A549 (cell line): Measurements from ENCODE around the gene POLR2B. TPM values are rescaled to one million over a fixed set of nuclear protein-coding genes. Genes with fewer than 3 reads are reported as not detected.

Source experiments
- ATAC-seq, 2 experiments: fragments of 200-7000 bp in 1 of 2; fragments of >200 bp in 1 of 2; cut with Nextera tagmentation in 1 of 2; cut with Tn5 transposase in 1 of 2; 3 replicates each; pipeline versions ENCODE4 v1.8.0 to v1.9.1; 2018 to 2020; ENCODE audit warnings: mild to moderate bottlenecking in 1 of 2, moderate library complexity in 1 of 2
- CTCF ChIA-PET: fragments of 300-600 bp; sonication (Branson Sonifier 250); formaldehyde crosslinking; extraction: SDS; loops from one replicate; lab custom pipeline; 2021; ENCODE audit warnings: antibody characterized with exemption, inconsistent platforms; lab: Yijun Ruan, JAX
- POLR2A ChIA-PET: fragments of 350-600 bp; formaldehyde crosslinking; extraction: SDS; loops from one replicate; lab custom pipeline; 2021; ENCODE audit warnings: antibody characterized with exemption, inconsistent platforms; lab: Yijun Ruan, JAX
- DNase-seq, 2 experiments: peaks; one replicate each; pipeline versions ENCODE4 v3.0.0 to v3.0.0-alpha.2; 2011 to 2016; ENCODE audit warnings: low read depth in 1 of 2, low spot score in 1 of 2
- FAIRE-seq: peaks from 2 replicates; lab custom pipeline; 2011; peaks lifted over from hg19 to GRCh38; lab: Jason Lieb, UNC
- H3K27ac ChIP-seq, 2 experiments: fragments of >200 bp; sonication (Bioruptor Twin); formaldehyde crosslinking; 3 replicates each; pipeline ENCODE4 v1.5.1; 2016 to 2017
- H3K4me1 ChIP-seq: fragments of >200 bp; sonication (Bioruptor Twin); formaldehyde crosslinking; 3 replicates; pipeline ENCODE4 v1.6.1; 2016
- H3K4me2 ChIP-seq: fragments of >200 bp; sonication (Bioruptor Twin); formaldehyde crosslinking; 3 replicates; pipeline ENCODE4 v1.6.1; 2016
- H3K4me3 ChIP-seq: fragments of >200 bp; sonication (Bioruptor Twin); formaldehyde crosslinking; 3 replicates; pipeline ENCODE4 v1.5.1; 2016
- H3K9me3 ChIP-seq: fragments of >200 bp; sonication (Bioruptor Twin); formaldehyde crosslinking; 3 replicates; pipeline ENCODE4 v1.6.1; 2016
- CHD2 ChIP-seq: fragments of 150-350 bp; IDR thresholded peaks from 2 replicates; pipeline ENCODE4 v1.6.1; 2014; ENCODE audit warnings: low read length; ENCODE audit not compliant: partially characterized antibody
- EHMT2 ChIP-seq: fragments of 200-600 bp; sonication (generic); IDR thresholded peaks from 2 replicates; pipeline ENCODE4 v1.6.1; 2016; ENCODE audit warnings: antibody characterized with exemption, low read depth, mild to moderate bottlenecking, moderate library complexity
- EP300 ChIP-seq, 2 experiments: fragments of >200 bp; sonication (Bioruptor Twin); formaldehyde crosslinking; IDR thresholded peaks; 2 replicates in 1 of 2; 3 replicates in 1 of 2; pipeline ENCODE4 v1.6.1; 2016 to 2017
- ESRRA ChIP-seq: fragments of 150-350 bp; IDR thresholded peaks from 2 replicates; pipeline ENCODE4 v1.6.1; 2014; ENCODE audit warnings: mild to moderate bottlenecking, low read length, borderline replicate concordance
- HDAC2 ChIP-seq: fragments of 200-600 bp; sonication (generic); IDR thresholded peaks from 2 replicates; pipeline ENCODE4 v1.6.1; 2016
- JUN ChIP-seq, 2 experiments: fragments of >200 bp; sonication (Bioruptor Twin); formaldehyde crosslinking; IDR thresholded peaks; 2 replicates in 1 of 2; 3 replicates in 1 of 2; pipeline ENCODE4 v1.6.1; 2016 to 2017
- JUNB ChIP-seq: fragments of >200 bp; sonication (Bioruptor Twin); formaldehyde crosslinking; IDR thresholded peaks from 2 replicates; pipeline ENCODE4 v1.6.1; 2016
- KDM1A ChIP-seq: fragments of 200-600 bp; sonication (generic); IDR thresholded peaks from 2 replicates; pipeline ENCODE4 v1.6.1; 2016; ENCODE audit warnings: low read depth, mild to moderate bottlenecking
- NFE2L2 ChIP-seq: fragments of 150-350 bp; conservative IDR thresholded peaks from 2 replicates; pipeline ENCODE4 v1.6.1; 2014; ENCODE audit warnings: low read length
- NPAS2 ChIP-seq: fragments of 250-450 bp; sonication (Bioruptor Pico); IDR thresholded peaks from 2 replicates; pipeline ENCODE4 v1.8.0; 2022; ENCODE audit warnings: mild to moderate bottlenecking, moderate library complexity, borderline replicate concordance
- NR3C1 ChIP-seq: fragments of >200 bp; sonication (Bioruptor Twin); formaldehyde crosslinking; IDR thresholded peaks from 3 replicates; pipeline ENCODE4 v1.6.1; 2017
- PHF8 ChIP-seq: fragments of 200-600 bp; sonication (generic); IDR thresholded peaks from 2 replicates; pipeline ENCODE4 v1.6.1; 2016; ENCODE audit warnings: low read depth, mild to moderate bottlenecking, antibody characterized with exemption, moderate library complexity, borderline replicate concordance
- POLR2A ChIP-seq: IDR thresholded peaks from 2 replicates; pipeline ENCODE4 v1.6.1; 2012; ENCODE audit warnings: mild to moderate bottlenecking, low read length
- RAD21 ChIP-seq, 2 experiments: fragments of >200 bp in 1 of 2; sonication (Bioruptor Twin) in 1 of 2; formaldehyde crosslinking in 1 of 2; IDR thresholded peaks in 1 of 2; conservative IDR thresholded peaks in 1 of 2; 2 replicates in 1 of 2; 3 replicates in 1 of 2; pipeline ENCODE4 v1.6.1; 2012 to 2018; ENCODE audit warnings: inconsistent platforms in 1 of 2
- RCOR1 ChIP-seq: fragments of 150-350 bp; IDR thresholded peaks from 2 replicates; pipeline ENCODE4 v1.6.1; 2014; ENCODE audit warnings: antibody characterized with exemption, low read length, low read depth
- RFX5 ChIP-seq: fragments of 450-650 bp; IDR thresholded peaks from 2 replicates; pipeline ENCODE4 v1.7.1; 2014; ENCODE audit warnings: antibody characterized with exemption, mild to moderate bottlenecking, moderate library complexity
- TFCP2L1 ChIP-seq: fragments of 250-450 bp; sonication (Bioruptor Pico); IDR thresholded peaks from 2 replicates; pipeline ENCODE4 v1.5.0; 2021; ENCODE audit warnings: mild to moderate bottlenecking
- TP53 ChIP-seq: fragments of 250-450 bp; sonication (Bioruptor Pico); IDR thresholded peaks from 2 replicates; pipeline ENCODE4 v1.5.0; 2021; ENCODE audit warnings: mild to moderate bottlenecking, moderate library complexity
- WGBS: methylation state at CpG from one replicate; pipeline ENCODE4 v1.1.6; 2017; ENCODE audit errors: missing lambda C conversion rate; 5-methylcytosine and 5-hydroxymethylcytosine counted together
- polyA plus RNA-seq, 4 experiments: library from polyadenylated mRNA; depleted of rRNA in 3 of 4; stranded (reverse); fragments of >200 nt; fragmentation: RNase III in 1 of 4; extraction: RNeasy Plus Mini Kit Qiagen cat#74134 plus additional on column Dnase treatment in 1 of 4; gene quantifications; 2 replicates in 3 of 4; 3 replicates in 1 of 4; pipeline ENCODE4 v1.2.3, GENCODE V29; 2011 to 2017
- TF ChIP-seq, protein P1 (sequence below): IDR thresholded peaks from 2 replicates; pipeline ENCODE4 v1.6.1; 2012; ENCODE audit warnings: low read depth, borderline replicate concordance
- TF ChIP-seq, protein P2 (sequence below): fragments of >200 bp; sonication (Bioruptor Twin); formaldehyde crosslinking; IDR thresholded peaks from 3 replicates; pipeline ENCODE4 v1.5.1; 2016
- TF ChIP-seq, protein P3 (sequence below): fragments of >200 bp; sonication (Bioruptor Twin); formaldehyde crosslinking; IDR thresholded peaks from 2 replicates; pipeline ENCODE4 v1.6.1; 2016
- TF ChIP-seq, protein P4 (sequence below): fragments of 250-450 bp; sonication (Bioruptor Pico); IDR thresholded peaks from 2 replicates; pipeline ENCODE4 v1.5.0; 2020; ENCODE audit warnings: low read depth, mild to moderate bottlenecking, moderate library complexity
- TF ChIP-seq, protein P5 (sequence below): IDR thresholded peaks from 2 replicates; pipeline ENCODE4 v1.6.1; 2012

POLR2B gene
- polyA plus RNA-seq, 2 of the 4 experiments (the other 2 are of a cell fraction): 82.2 to 138 TPM

DNA sequence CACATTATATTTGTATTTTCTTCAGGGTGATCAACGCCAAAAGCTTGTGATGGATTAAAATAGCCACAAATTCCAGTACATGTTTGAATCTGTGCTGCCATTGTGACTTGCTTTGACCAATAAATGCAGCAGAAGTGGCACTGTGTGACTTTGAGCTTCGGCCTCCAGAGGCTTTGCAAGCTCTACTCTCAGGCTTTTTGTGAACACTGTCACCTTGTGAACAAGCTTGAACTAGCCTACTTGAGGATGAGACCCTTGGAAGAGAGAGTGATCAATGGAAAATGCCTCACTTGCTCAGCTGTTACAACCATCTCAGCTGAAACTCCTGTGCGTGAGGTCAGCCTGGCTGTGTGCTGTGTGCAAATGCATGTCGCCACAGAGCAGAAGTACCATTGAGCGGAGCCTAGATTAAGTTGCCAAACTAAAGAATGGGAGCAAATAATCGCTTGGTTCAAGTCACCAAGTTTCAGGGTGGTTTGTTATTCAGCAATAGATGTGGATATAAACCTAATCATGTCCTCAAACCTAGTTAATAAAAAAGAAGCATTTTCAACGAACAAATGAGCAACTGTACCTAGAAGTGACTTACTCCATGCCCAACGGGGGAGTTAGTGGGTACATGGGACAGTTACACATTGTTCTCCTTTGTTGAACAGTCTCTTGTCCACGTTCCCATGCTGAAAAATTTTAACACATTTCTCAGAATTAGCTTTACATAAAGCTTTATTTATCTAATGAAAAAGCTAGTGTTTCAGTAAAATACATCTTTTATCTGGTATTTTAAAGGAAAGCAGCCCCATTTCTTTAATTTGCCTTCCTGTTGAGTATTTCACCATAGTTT, 24.8 kb upstream of the POLR2B start:
- no peak for DNase-seq
- TF ChIP-seq TFCP2L1 (CRISPR knock-in tag) (no peak), EP300 (IDR thresholded peaks at IDR 0.05) (no peak), RFX5 (no peak), JUNB (no peak), PHF8 (no peak), ESRRA (no peak)
- TF ChIP-seq, protein P1, sequence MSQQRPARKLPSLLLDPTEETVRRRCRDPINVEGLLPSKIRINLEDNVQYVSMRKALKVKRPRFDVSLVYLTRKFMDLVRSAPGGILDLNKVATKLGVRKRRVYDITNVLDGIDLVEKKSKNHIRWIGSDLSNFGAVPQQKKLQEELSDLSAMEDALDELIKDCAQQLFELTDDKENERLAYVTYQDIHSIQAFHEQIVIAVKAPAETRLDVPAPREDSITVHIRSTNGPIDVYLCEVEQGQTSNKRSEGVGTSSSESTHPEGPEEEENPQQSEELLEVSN: no peak
- TF ChIP-seq, protein P2, sequence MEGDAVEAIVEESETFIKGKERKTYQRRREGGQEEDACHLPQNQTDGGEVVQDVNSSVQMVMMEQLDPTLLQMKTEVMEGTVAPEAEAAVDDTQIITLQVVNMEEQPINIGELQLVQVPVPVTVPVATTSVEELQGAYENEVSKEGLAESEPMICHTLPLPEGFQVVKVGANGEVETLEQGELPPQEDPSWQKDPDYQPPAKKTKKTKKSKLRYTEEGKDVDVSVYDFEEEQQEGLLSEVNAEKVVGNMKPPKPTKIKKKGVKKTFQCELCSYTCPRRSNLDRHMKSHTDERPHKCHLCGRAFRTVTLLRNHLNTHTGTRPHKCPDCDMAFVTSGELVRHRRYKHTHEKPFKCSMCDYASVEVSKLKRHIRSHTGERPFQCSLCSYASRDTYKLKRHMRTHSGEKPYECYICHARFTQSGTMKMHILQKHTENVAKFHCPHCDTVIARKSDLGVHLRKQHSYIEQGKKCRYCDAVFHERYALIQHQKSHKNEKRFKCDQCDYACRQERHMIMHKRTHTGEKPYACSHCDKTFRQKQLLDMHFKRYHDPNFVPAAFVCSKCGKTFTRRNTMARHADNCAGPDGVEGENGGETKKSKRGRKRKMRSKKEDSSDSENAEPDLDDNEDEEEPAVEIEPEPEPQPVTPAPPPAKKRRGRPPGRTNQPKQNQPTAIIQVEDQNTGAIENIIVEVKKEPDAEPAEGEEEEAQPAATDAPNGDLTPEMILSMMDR: no peak
- TF ChIP-seq, all 56 proteins: peak for 0
- ATAC-seq (no peak), FAIRE-seq (no peak)
- CTCF ChIA-PET: interaction anchor here (0.6 to 1.2 kb wide), 3 partner anchors 8 to 470 kb away, joined by 3 read pairs; no protein-coding TSS in a partner anchor
- Histone ChIP-seq H3K4me3 (no peak overlapping the region), H3K4me2 (no peak overlapping the region), H3K4me1 (no peaks in the 10 kb centered on the region), H3K9me3 (no peaks in the 10 kb centered on the region), H3K27ac (no peak overlapping the region)
- 58% methylated on average over 9 of the region's 9 CpGs for WGBS
- POLR2A ChIA-PET: no interaction called here

DNA sequence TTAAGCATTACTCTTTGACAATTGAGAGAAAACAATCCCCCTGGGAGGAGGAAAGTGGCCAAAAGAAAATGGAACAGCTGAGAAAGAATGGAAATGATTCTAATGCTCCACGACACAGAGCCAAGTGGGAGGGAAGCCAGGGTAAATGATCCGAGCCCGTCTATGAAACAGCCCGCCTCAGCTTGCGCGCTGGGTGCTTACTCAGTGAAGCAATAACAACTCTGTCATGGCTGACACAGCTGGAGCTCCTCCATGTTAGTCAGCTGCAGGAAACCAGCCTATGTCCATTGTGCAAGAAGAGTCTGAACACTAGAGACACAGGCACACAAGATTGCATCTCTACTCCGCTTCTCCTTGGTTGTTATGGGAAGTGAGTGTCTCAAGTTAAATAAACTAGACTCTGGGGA, 20.6 kb upstream of the POLR2B start:
- H3K4me2 ChIP-seq: no peak overlapping the region
- H3K9me3 ChIP-seq: no peaks in the 10 kb centered on the region
- no peak for TF ChIP-seq KDM1A
- no peak for TF ChIP-seq RCOR1
- no peak for TF ChIP-seq TP53 (CRISPR knock-in tag)
- no peak for TF ChIP-seq NPAS2 (CRISPR knock-in tag)
- TF ChIP-seq, protein P3, sequence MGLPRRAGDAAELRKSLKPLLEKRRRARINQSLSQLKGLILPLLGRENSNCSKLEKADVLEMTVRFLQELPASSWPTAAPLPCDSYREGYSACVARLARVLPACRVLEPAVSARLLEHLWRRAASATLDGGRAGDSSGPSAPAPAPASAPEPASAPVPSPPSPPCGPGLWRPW: no peak
- no peak for TF ChIP-seq JUN (IDR thresholded peaks at IDR 0.05)
- TF ChIP-seq NR3C1: no peak
- TF ChIP-seq NFE2L2: no peak
- no peak for TF ChIP-seq CHD2
- no peak for TF ChIP-seq HDAC2
- TF ChIP-seq RAD21 (conservative IDR thresholded peaks at IDR 0.05 in 1 of 2, IDR thresholded peaks at IDR 0.05 in 1 of 2): no peak
- no peak for TF ChIP-seq EHMT2
- TF ChIP-seq, protein P4, sequence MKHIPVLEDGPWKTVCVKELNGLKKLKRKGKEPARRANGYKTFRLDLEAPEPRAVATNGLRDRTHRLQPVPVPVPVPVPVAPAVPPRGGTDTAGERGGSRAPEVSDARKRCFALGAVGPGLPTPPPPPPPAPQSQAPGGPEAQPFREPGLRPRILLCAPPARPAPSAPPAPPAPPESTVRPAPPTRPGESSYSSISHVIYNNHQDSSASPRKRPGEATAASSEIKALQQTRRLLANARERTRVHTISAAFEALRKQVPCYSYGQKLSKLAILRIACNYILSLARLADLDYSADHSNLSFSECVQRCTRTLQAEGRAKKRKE (CRISPR knock-in tag): no peak
- TF ChIP-seq, protein P5, sequence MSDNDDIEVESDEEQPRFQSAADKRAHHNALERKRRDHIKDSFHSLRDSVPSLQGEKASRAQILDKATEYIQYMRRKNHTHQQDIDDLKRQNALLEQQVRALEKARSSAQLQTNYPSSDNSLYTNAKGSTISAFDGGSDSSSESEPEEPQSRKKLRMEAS: no peak
- TF ChIP-seq POLR2A: no peak
- no peak for FAIRE-seq
- no peak overlapping the region for H3K27ac ChIP-seq
- CTCF ChIA-PET: no interaction called here
- WGBS: 63% methylated on average over 7 of the region's 7 CpGs
- no peaks in the 10 kb centered on the region for H3K4me1 ChIP-seq
- H3K4me3 ChIP-seq: no peak overlapping the region
- peak in 1 of 2 experiments; percentile 13 for DNase-seq
- peak; percentile 43 to 49; a peak in 4 of 6 replicates for ATAC-seq
- POLR2A ChIA-PET: no interaction called here
